Activated CD8-positive, alpha-beta memory T cell treated with anti-CD3 and anti-CD28 coated beads for 24 hours (primary cell): ENCODE measurements around the gene LST1.

Source experiments
- DNase-seq: peaks from one replicate; pipeline ENCODE4 v3.0.0-alpha.2; 2020

LST1 gene

DNA sequence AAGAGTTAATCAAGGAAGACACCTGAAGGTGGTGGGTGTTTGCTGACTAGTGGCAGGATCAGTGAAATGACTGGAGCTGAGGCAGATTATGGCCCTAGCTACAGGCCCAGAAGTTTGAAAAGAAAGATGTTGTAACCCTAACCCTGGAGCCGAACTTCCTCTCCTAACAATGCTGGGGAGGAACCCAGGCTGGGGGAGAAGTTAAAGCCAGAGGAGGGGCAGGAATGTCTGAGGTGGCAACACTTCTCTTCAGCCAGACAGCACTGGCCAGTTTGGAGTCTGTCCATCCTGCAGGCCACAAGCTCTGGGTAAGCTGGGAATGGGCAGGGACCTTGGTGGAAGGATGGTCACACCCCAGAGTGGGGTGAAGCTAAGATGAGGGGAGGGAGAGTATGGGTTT lies at the start of gene LST1:
TSS of gene LST1 (plus strand) at position 270 of the 400 bp plus-strand sequence. CDS start 1,023 bp downstream, outside the sequence.
- peak; percentile 66 for DNase-seq

DNA sequence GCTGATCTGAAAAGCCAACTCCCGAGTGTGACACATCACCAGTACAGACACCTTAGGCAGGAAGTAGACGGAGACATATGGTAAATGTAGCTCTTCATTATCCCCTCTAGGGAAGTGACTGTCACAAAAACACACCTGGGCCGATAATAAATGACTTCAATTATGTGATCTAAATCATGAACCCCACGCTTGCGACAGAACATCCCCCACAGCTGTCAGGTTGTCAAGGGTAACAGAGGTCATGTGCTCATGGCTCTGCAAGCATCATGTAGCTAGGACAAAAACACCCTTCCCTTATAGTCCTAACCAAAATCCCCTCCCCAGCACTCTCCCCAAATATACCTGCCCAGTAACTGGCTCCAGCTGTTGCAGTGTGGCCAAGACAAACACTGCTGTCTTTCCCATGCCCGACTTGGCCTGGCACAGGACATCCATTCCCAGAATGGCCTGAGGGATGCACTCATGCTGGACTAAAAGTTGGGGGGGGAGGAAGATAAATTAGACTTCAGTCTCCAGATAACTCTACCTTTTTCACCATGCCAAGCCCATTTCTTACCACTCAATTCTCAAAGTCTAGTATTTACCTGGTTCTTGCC lies 47.2 kb upstream of the LST1 start:
- peak; percentile 52 for DNase-seq

DNA sequence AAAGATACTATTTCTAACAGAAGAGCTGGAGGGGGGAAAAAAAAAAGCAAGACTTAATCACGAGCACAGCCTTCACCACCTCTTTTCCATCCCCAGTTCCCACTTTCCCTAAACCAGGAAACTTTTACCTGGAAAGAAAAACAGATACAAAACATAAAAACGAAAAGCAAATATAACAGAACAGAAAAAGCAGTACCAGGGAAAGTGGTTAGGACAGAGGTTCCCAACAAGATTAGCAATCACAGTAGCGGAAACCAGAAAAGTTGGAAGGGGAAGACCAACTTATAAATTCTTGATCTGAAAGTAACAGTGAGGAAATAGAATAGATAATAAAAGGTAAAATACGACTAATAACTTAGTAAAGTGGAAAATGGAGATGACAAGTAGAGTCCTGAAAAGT lies 45.4 kb upstream of the LST1 start:
- no peak for DNase-seq

DNA sequence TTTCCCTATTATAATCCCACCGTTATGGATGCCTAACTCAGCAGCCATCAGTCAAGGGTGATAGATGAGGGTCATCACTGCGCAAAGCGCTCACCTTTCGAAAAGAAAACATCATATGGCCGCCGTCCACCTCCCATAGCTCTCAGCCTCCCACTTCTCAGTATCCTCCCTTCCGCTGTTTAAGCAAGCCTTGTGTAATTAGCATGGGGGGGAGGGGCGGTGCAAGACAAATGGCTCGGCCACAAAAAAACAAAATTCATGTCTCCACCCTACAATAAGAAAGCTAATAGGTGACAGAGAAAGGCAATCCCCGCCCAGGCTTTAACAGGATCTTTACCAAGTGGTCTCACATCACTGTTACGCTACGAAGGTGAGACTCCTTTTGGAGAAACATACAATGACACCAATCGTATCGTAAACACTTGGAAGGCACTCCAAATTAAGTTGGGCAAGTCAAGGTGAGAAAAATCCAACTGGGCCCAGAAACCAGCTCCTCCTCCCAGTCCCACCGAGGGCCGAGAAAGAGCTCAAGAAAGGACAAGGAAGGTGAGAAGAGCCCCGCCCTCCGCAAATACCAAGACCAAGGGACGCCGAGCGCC lies 44.9 kb upstream of the LST1 start:
- DNase-seq: peak; percentile 77

DNA sequence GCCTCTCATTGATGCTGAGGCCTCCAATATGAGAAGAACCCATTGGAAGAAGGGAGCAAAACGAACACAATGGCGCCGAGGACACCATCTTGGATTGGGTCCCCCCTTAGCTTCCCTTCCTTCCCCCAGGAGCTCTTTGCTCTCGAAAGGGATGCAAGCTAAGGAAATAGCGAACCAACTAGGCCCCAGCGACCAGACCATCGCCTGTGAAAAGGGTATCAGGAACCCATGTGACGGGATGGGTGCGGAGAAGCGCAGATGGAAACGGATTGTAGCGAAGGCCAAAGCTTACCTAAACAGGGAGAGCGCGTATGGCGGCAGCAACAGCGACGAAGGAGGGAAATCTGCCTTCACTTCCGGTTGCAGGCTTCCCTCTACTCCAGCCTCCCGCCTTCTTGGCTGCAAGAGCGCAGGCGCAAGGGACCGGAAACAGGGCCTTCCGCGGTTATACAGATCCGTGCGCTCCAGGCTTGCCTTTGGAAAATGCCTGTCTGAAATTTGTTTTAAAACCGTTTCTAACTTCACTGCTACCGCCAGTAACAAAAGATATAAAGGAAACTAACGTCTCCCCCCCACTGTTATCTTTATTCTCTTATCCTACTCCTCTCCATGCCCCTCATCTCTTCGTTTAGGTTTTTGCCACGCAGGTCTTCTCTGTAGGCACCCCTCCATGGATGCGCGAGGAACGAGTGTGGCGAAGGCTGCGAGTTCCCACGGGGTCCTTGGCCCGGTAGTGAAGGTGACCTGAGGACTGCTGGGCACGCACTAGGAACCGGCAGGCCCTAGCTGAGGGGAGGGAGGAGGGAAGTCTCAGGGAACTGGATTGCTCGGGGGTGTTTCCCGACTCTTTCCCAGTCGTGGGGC lies 44.2 kb upstream of the LST1 start, which contains the start of gene DDX39B:
TSS of gene DDX39B (minus strand) at position 346 of the 864 bp plus-strand sequence. CDS start 1,471 bp downstream, outside the sequence.
- peak; percentile 95 for DNase-seq

DNA sequence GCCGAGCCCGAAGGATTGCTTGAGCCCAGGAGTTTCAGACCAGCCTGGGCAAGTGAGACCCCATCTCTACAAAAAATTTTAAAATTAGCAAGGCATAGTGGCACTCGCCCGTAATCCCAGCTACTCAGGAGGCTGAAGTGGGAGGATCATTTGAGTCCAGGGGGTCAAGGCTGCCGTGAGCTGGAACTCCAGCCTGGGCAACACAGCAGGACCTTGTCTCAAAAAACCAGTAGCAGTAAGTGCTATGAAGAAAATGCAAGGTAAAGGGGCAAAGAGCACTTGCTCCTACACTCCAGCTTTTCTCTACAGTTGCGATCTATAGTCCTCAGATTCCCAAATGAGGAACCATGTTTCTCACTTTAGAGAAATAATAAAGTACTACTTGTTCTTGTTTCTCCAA lies 42.4 kb upstream of the LST1 start:
- DNase-seq: no peak

DNA sequence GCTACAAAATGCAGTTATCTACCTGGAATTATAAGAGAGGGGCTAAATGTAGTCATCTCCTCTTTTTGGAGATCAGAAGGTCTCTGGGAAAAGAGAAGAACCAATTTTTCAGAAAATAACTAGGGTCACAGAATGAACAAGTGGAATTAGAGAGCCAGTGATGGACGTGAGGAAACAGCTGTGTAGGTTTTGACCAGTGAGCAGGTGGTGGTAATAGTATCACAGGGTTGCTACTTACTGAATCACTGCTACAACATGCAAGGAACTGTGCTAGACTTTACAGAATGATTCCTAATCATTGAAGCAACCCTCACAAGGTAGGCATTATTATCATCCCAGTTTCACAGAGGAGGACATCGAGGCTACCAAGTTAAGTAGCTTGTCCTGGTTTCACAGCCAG lies 41.4 kb upstream of the LST1 start:
- no peak for DNase-seq

DNA sequence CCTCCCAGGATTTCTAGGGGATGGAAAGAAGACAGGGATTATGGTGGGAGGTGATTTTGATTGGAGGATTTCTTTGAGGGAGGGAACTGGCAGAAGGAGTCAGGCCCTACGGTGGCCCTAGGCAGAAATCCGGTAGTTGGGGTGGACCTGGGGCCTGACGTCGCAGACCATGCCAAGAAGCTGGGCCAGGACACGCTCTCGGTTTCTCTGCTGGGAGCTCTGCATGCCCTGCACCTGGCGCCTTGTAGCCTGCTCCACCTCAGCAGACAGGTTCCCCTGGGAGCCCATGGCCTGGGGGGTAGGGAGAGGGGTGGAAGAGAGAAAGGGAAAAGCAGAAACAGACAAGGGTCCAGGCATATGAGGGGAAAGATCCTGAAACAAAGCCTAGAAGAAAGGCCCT lies 40.8 kb upstream of the LST1 start:
- DNase-seq: no peak

DNA sequence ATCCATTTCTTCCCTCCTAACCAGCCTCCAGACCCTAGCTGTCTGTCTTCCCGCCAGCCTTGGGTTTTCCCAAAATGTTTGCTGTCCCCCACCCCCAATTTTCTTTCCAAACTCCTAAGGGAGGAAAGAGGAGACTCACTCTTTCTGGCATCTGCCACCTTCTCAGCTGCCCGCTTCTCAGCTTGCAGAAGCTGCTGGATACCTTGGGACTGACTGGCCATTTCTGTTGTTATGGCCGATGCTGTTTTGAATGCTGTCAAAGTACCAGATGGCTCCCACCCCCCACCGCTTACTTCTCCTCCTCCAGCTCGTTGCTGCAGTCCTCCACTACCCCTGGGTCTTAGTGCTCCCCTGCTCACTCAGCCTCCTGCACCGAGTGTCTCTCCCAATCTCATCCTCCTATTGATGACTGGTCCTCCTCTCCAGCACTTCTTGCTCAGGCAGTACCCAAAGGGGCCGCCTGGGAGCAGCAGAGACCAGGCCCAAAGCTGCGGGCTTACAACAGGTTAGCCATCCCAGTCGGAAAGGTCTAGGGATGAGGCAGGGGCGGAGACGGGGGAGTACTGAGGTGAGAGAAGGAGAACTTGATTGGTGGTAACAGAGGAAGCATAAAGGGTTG lies 39.6 kb upstream of the LST1 start, which contains the start of gene ATP6V1G2:
TSS of gene ATP6V1G2 (minus strand) at position 270 of the 619 bp plus-strand sequence. CDS start at position 221, 49 bp downstream.
- peak; percentile 95 for DNase-seq

DNA sequence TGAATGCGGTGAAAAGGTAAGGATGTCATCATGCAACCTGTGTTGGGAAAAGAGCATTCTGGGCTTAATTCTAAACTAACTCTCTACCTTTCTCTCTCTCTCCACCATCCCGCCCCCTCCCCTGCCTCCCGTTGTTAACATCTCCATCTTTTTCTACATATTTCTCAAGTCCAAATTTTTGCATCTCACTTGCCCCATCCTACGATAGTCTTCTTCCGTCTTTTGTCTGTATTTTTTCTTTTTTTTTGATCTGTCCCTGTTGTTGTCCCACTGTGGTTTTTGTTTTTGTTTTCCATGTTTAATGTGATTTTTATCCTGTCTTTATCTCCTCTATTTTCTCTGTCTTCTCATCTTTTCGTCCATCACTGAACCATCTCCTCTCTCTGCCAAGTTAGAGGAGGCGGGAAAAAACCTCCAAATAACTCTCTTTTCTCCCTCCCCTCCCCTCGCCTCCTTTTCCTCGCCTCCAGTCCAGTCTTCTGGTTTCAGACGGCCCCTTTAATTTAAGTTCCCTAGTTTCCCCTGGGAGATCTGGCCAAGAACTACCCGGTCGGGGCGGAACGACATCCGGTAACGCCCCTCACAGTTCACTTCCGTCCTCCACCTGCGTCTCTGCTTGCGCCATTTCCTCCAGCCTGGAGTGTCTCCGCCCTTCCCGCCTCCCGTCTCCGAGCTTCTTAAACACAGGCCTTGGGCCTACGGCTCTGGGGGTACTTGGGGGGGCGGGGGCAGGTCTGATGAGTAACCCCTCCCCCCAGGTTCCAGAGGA lies 38.9 kb upstream of the LST1 start, which contains the start of gene NFKBIL1:
TSS of gene NFKBIL1 (plus strand) at position 651 of the 769 bp plus-strand sequence. CDS start at position 738, 87 bp downstream.
- DNase-seq: peak; percentile 94

DNA sequence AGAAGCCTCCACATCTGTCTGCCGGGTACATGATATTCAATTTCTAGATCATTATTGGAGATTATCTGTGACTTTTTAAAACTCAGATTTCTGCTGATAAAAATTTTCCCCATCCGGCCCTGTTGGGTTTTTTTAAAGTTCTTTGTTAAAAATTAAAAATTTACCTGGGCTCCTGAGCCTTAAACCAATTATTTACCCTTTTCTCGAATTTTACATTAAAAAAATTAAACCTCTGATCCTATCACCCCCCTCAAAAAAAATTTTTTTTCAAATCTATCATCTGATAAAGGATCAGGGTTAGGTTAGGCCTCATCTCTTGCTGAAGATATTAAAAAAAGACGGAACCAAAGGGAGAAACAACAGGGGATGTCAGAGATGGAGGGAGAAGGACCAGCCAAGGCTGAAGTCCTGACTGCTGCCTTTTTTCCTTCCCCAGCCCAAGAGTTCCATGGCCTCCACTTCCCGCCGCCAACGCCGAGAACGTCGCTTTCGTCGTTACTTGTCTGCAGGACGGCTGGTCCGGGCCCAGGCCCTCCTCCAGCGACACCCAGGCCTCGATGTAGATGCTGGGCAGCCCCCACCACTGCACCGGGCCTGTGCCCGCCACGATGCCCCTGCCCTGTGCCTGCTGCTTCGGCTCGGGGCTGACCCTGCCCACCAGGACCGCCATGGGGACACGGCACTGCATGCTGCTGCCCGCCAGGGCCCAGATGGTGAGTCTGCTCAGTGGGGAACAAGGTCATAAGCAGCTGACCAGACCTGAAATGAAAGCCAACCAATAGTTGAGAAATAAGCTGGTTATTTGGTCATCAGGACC lies 38.1 kb upstream of the LST1 start:
- no peak for DNase-seq

DNA sequence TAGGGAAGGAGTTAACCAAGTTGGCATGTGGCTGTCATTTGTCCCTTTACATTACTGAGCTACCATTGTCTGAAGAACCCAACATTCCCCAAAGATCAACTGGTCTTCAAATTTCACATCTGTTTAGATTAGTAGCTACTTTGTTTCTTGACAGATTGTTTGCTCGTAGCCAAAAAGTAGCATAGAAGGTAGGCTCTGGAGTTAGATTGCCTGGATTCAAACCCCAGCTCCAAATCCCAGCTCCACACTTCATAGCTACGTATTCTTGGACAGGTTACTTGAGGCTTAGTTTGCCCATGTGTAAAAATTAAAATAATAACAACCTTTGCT lies 37.6 kb upstream of the LST1 start:
- DNase-seq: no peak

DNA sequence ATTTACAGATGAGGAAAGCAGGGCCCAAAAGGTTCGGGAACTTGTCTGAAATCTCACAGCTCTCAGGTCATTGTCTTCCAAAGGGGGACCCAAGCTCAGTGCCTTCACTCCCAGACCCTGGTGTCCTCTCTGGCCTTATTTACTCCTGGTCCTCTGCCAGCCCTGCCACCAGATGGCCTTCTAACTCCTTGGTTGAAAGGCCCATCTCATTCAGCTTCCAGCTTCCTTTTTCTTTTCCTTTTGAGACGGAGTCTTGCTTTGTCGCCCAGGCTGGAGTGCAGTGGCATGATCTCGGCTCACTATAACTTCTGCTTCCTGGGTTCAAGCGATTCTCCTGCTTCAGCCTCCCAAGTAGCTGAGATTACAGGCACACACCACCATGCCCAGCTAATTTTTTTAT lies 34.7 kb upstream of the LST1 start:
- DNase-seq: peak; percentile 82

DNA sequence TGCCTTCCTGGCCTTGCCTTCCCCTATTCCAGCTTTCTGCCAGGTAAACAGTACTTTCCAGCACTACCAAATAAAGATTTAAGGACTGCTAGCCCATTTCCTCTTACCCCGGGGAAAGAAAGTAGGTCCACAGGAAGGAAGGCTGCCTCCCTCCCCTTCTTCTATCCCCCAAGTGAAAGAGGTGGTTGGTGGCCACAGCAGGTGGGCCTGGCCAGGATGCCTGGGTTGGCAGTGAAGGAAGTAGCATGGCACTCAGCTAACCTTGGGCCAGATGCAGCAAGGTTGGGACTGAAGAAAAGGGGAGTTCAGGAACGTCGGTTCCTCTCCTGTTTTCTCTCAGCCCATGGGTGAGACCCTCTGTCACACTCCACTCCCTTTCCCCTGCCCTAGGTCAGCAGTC lies 29.8 kb upstream of the LST1 start:
- no peak for DNase-seq

DNA sequence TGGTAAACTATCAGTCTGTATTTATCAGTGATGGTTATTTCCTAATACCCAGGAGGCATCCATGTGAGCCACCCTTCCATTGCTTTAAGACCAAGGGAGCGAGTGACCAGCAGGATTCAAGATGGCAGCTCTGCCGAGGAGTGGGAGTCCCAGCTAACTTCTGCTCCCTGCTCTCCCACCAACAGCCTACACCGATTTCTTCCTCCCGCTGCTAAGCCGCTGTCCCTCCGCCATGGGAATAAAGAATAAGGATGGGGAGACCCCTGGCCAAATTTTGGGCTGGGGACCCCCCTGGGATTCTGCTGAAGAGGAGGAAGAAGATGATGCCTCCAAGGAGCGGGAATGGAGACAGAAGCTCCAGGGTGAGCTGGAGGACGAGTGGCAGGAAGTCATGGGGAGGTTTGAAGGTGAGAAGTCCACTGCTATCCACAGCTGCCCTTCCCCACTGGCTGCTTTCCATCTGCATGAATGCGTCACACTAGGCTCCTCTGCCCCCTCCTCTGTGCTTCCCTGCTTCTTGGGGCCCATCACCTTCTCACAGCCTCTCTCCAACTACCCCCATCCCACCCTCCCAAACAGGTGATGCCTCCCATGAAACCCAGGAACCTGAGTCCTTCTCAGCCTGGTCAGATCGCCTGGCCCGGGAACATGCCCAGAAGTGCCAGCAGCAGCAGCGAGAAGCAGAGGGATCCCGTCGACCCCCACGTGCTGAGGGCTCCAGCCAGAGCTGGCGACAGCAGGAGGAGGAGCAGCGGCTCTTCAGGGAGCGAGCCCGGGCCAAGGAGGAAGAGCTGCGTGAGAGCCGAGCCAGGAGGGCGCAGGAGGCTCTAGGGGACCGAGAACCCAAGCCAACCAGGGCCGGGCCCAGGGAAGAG lies 28.4 kb upstream of the LST1 start:
- no peak for DNase-seq

DNA sequence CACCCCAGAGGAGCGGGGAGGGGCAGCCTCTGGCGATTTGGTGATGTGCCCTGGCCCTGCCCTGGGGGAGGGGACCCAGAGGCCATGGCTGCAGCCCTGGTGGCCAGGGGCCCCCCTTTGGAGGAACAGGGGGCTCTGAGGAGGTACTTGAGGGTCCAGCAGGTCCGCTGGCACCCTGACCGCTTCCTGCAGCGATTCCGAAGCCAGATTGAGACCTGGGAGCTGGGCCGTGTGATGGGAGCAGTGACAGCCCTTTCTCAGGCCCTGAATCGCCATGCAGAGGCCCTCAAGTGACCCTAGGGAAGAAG lies 27.8 kb upstream of the LST1 start:
- DNase-seq: no peak

DNA sequence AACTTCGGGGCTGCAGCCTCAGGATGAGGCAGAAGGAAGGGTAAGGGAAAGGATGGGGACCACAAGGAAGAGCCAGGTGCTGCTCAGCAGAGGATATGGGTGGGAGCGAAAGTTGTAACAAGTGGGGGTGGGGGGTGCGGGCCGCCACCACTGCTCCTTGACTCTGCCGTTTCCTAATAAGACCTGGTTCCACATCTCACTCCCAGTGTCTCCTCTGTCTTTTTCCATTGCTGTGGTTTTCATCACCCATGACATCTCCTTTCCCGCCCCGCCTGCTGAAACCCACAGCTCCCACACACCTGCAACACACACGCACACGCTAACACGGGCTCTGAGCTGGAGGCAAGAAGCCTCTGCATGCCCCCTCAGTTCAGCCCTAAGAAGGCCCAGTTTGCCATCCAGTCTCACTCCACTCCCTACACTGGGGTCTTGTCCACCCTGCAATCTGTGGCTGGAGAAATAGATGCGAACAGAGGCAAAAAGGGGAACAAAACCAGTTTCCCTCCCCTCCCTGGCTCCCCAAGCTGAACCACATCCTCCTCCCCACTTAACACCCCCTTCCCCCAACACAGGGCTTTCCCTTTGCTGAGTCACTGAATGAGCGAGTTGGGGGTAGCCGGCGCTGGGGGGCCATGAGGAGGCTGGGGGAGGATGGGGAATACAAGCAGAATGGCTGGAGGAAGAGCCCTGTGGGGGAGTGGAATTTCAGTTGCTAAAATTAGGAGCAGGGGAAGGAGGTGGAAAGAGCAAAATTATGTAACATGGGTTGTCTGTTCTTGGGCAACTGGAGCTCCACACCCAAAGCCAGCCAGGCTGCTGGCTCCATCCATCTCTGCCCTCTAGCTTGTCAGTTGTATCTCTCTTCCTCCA lies 27.2 kb upstream of the LST1 start:
- peak; percentile 89 for DNase-seq

DNA sequence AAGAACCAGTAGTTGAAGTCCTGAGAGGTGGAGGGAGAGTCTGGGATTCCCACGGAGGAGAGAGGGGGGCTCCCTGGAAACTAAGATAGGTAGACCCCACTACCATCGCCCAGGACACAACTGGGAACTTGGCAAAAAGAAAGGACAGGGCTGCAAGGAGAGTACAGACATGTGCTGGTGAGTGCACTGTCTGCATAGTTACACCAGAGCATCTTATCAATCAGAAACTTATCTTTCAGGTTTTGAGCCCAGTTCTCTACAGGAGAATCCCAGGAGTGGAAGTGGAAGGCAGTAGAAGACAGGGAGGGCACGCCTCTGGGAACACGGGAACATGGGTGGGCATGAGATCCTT lies 26.5 kb upstream of the LST1 start:
- DNase-seq: no peak

DNA sequence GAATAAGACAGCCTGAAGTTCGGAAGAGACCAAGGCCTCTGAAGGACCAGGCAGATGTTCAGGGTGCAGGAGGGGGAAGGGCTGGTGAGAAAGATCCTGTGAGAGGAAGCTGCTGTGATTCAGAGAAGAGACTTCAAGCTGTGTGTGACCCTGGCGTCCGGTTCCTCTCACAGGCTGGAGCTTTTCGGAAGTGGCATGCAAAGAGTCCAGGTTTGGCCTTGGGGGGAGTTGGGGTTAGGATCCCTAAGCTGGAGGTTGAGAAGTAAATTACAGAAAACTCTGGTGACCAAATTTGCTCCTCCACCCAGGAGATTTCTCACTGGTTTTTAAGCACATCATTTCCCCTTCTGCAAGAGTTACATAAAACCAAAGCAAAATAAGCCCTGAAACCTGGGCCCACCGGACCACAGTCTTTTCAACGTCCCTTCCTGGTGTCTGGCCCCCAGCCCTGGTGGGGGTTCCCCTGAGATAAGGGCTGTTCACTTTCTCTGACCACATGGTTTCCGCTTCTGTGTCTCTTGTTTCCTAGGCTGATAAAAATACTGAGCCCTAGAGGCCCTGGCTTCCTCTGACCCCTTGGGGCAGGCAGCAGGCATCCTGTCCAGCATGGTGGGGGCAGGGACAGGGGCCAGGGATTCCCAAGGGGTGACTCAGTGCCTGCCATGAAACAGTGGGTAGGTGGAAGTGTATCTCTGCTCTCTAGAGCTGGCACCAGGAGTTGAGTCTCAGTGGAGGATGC lies 25.9 kb upstream of the LST1 start:
- peak; percentile 79 for DNase-seq
